Activated naive CD8-positive, alpha-beta T cell treated with anti-CD3 and anti-CD28 coated beads, Interleukin-2, amount 50 U/mL, for 24 hours (primary cell): Measurements from ENCODE around the gene COL9A1.

Experiments used
- ATAC-seq: fragments of 150-1000 bp; cut with Tn5 transposase; one replicate; pipeline ENCODE4 v1.10.0; 2021
- DNase-seq: peaks from one replicate; pipeline ENCODE4 v3.0.0; 2021
- H3K27ac Mint-ChIP-seq: one replicate; pipeline ENCODE4 v1.8.0; 2021; ENCODE audit warnings: mild to moderate bottlenecking, mixed read lengths
- H3K27me3 Mint-ChIP-seq: one replicate; pipeline ENCODE4 v1.8.0; 2021; ENCODE audit warnings: mixed read lengths
- H3K36me3 Mint-ChIP-seq: one replicate; pipeline ENCODE4 v1.8.0; 2021; ENCODE audit warnings: low read depth, mixed read lengths
- H3K4me1 Mint-ChIP-seq: one replicate; pipeline ENCODE4 v1.8.0; 2021; ENCODE audit warnings: mixed read lengths
- H3K4me3 Mint-ChIP-seq: one replicate; pipeline ENCODE4 v1.8.0; 2021; ENCODE audit warnings: mild to moderate bottlenecking, moderate library complexity, mixed read lengths
- H3K9me3 Mint-ChIP-seq: one replicate; pipeline ENCODE4 v1.8.0; 2021; ENCODE audit warnings: mixed read lengths

COL9A1 gene

GRCh38 chr6:70225055-70225454 is 77.8 kb downstream of the COL9A1 start:
- no peak for DNase-seq
- Mint-ChIP-seq H3K36me3 (no peaks in the 10 kb centered on the region), H3K27ac (no peak overlapping the region), H3K4me3 (no peak overlapping the region), H3K9me3 (no peaks in the 10 kb centered on the region), H3K27me3 (peaks cover 5% of the 10 kb centered on the region), H3K4me1 (no peaks in the 10 kb centered on the region)
- no peak for ATAC-seq

GRCh38 chr6:70222439-70222749 is 80.5 kb downstream of the COL9A1 start:
- Mint-ChIP-seq H3K4me3 (no peak overlapping the region), H3K4me1 (no peaks in the 10 kb centered on the region), H3K27ac (no peak overlapping the region), H3K9me3 (no peaks in the 10 kb centered on the region), H3K36me3 (no peaks in the 10 kb centered on the region), H3K27me3 (peaks cover 5% of the 10 kb centered on the region)
- DNase-seq: no peak
- no peak for ATAC-seq

- ATAC-seq: no peak
- H3K36me3 Mint-ChIP-seq: no peaks in the 10 kb centered on the region
- no peak overlapping the region for H3K4me3 Mint-ChIP-seq
These were observed 81.0 kb downstream of the COL9A1 start for GRCh38 chr6:70221715-70222438.

GRCh38 chr6:70221025-70221714 is 81.7 kb downstream of the COL9A1 start:
- H3K36me3 Mint-ChIP-seq: no peaks in the 10 kb centered on the region
- no peaks in the 10 kb centered on the region for H3K4me1 Mint-ChIP-seq
- ATAC-seq (no peak), DNase-seq (no peak)
- no peaks in the 10 kb centered on the region for H3K9me3 Mint-ChIP-seq
- H3K4me3 Mint-ChIP-seq: no peak overlapping the region
- H3K27ac Mint-ChIP-seq: no peak overlapping the region
- H3K27me3 Mint-ChIP-seq: peaks cover 5% of the 10 kb centered on the region

More at GRCh38 chr6:70221715-70222438, 81.0 kb downstream of the COL9A1 start:
- Mint-ChIP-seq H3K27ac (no peak overlapping the region), H3K9me3 (no peaks in the 10 kb centered on the region), H3K4me1 (no peaks in the 10 kb centered on the region), H3K27me3 (peaks cover 5% of the 10 kb centered on the region)
- DNase-seq: no peak

- Mint-ChIP-seq H3K36me3 (no peaks in the 10 kb centered on the region), H3K27ac (no peak overlapping the region), H3K27me3 (peaks cover 5% of the 10 kb centered on the region), H3K4me3 (no peak overlapping the region), H3K9me3 (no peaks in the 10 kb centered on the region), H3K4me1 (no peaks in the 10 kb centered on the region)
- ATAC-seq (no peak), DNase-seq (no peak)
These were observed 82.8 kb downstream of the COL9A1 start for GRCh38 chr6:70219943-70220613.

GRCh38 chr6:70216767-70217166 is 86.1 kb downstream of the COL9A1 start:
- DNase-seq: no peak
- Mint-ChIP-seq H3K4me3 (no peak overlapping the region), H3K36me3 (no peaks in the 10 kb centered on the region), H3K27ac (no peak overlapping the region), H3K27me3 (peaks cover 2% of the 10 kb centered on the region), H3K4me1 (no peaks in the 10 kb centered on the region), H3K9me3 (no peaks in the 10 kb centered on the region)
- no peak for ATAC-seq

GRCh38 chr6:70215460-70216108 is 87.3 kb downstream of the COL9A1 start:
- Mint-ChIP-seq H3K27ac (no peak overlapping the region), H3K4me3 (no peak overlapping the region), H3K27me3 (peaks cover 2% of the 10 kb centered on the region), H3K36me3 (no peaks in the 10 kb centered on the region), H3K9me3 (no peaks in the 10 kb centered on the region), H3K4me1 (no peaks in the 10 kb centered on the region)
- ATAC-seq (no peak), DNase-seq (no peak)

- Mint-ChIP-seq H3K4me1 (no peaks in the 10 kb centered on the region), H3K36me3 (no peaks in the 10 kb centered on the region), H3K9me3 (no peaks in the 10 kb centered on the region), H3K4me3 (no peak overlapping the region), H3K27ac (no peak overlapping the region), H3K27me3 (no peaks in the 10 kb centered on the region)
- DNase-seq: no peak
- no peak for ATAC-seq
These were observed 92.4 kb downstream of the COL9A1 start for GRCh38 chr6:70210462-70210861.

GRCh38 chr6:70208235-70208790 is 94.6 kb downstream of the COL9A1 start:
- no peaks in the 10 kb centered on the region for H3K9me3 Mint-ChIP-seq

GRCh38 chr6:70198785-70199184 is 104.1 kb downstream of the COL9A1 start:
- Mint-ChIP-seq H3K36me3 (no peaks in the 10 kb centered on the region), H3K4me1 (no peaks in the 10 kb centered on the region), H3K27me3 (peaks cover 4% of the 10 kb centered on the region), H3K4me3 (no peak overlapping the region), H3K9me3 (no peaks in the 10 kb centered on the region), H3K27ac (no peak overlapping the region)
- ATAC-seq (no peak), DNase-seq (no peak)

More at GRCh38 chr6:70208235-70208790, 94.6 kb downstream of the COL9A1 start:
- Mint-ChIP-seq H3K27ac (no peak overlapping the region), H3K4me1 (no peaks in the 10 kb centered on the region), H3K27me3 (no peaks in the 10 kb centered on the region), H3K4me3 (no peak overlapping the region), H3K36me3 (no peaks in the 10 kb centered on the region)
- no peak for ATAC-seq
- no peak for DNase-seq

- no peaks in the 10 kb centered on the region for H3K9me3 Mint-ChIP-seq
- no peak for ATAC-seq
These were observed 106.4 kb downstream of the COL9A1 start for GRCh38 chr6:70196531-70196930.

GRCh38 chr6:70194421-70194820 is 108.5 kb downstream of the COL9A1 start:
- Mint-ChIP-seq H3K27ac (no peak overlapping the region), H3K4me1 (no peaks in the 10 kb centered on the region), H3K27me3 (peaks cover 11% of the 10 kb centered on the region), H3K36me3 (no peaks in the 10 kb centered on the region), H3K4me3 (no peak overlapping the region), H3K9me3 (no peaks in the 10 kb centered on the region)
- ATAC-seq (no peak), DNase-seq (no peak)

More at GRCh38 chr6:70196531-70196930, 106.4 kb downstream of the COL9A1 start:
- H3K4me3 Mint-ChIP-seq: no peak overlapping the region
- H3K36me3 Mint-ChIP-seq: no peaks in the 10 kb centered on the region
- no peaks in the 10 kb centered on the region for H3K4me1 Mint-ChIP-seq
- H3K27ac Mint-ChIP-seq: no peak overlapping the region
- H3K27me3 Mint-ChIP-seq: peaks cover 11% of the 10 kb centered on the region
- DNase-seq: no peak

- Mint-ChIP-seq H3K9me3 (no peaks in the 10 kb centered on the region), H3K27me3 (peaks cover 3% of the 10 kb centered on the region), H3K4me1 (no peaks in the 10 kb centered on the region), H3K4me3 (no peak overlapping the region), H3K27ac (no peak overlapping the region), H3K36me3 (no peaks in the 10 kb centered on the region)
- DNase-seq (no peak), ATAC-seq (no peak)
These were observed 114.7 kb downstream of the COL9A1 start for GRCh38 chr6:70188202-70188601.

- Mint-ChIP-seq H3K27ac (no peak overlapping the region), H3K27me3 (no peaks in the 10 kb centered on the region), H3K4me3 (no peak overlapping the region), H3K4me1 (no peaks in the 10 kb centered on the region), H3K36me3 (no peaks in the 10 kb centered on the region), H3K9me3 (no peaks in the 10 kb centered on the region)
- ATAC-seq: no peak
- no peak for DNase-seq
These were observed 116.4 kb downstream of the COL9A1 start for GRCh38 chr6:70186461-70186860.
